HepG2 (cell line): ENCODE results near the gene IFT88. TPM values are rescaled to one million over a fixed set of nuclear protein-coding genes. Genes with fewer than 3 reads are reported as not detected.

Experiments
- ATAC-seq: fragments of 200-7000 bp; cut with Tn5 transposase; 3 replicates; pipeline ENCODE4 v1.9.1; 2020; ENCODE audit warnings: mild to moderate bottlenecking, moderate library complexity
- BruUV-seq: library from RNA; stranded (reverse); fragments of 400-500 nt; replicated peaks from 2 replicates; lab custom pipeline; 2021; lab: Mats Ljungman, UMichigan
- CTCF ChIA-PET: fragments of 300-600 bp; formaldehyde crosslinking; extraction: SDS; loops from one replicate; lab custom pipeline; 2021; ENCODE audit warnings: low total read pairs, inconsistent platforms, low intra/inter-chr PET ratio; lab: Yijun Ruan, JAX
- POLR2A ChIA-PET: fragments of 350-600 bp; sonication (Branson Sonifier 250); formaldehyde crosslinking; loops from one replicate; lab custom pipeline; 2020; ENCODE audit warnings: antibody characterized with exemption, inconsistent platforms; lab: Yijun Ruan, JAX
- DNase-seq: peaks from one replicate; pipeline ENCODE4 v3.0.0-alpha.2; 2015; ENCODE audit warnings: low spot score
- FAIRE-seq: peaks from 3 replicates; lab custom pipeline; 2011; peaks lifted over from hg19 to GRCh38; lab: Jason Lieb, UNC
- H2AFZ ChIP-seq: one replicate; pipeline ENCODE4 v1.6.1; 2011; ENCODE audit warnings: low read length, inconsistent platforms
- H3K27ac ChIP-seq: fragments of 300-600 bp; 3 replicates; pipeline ENCODE4 v1.8.0; 2011; ENCODE audit warnings: mixed run types, mild to moderate bottlenecking, mixed read lengths, low read length, inconsistent platforms; ENCODE audit not compliant: insufficient read depth; ENCODE audit errors: extremely low read length
- H3K27me3 ChIP-seq, 2 experiments: fragments of 200-600 bp in 1 of 2; 2 replicates in 1 of 2; 3 replicates in 1 of 2; pipeline versions ENCODE4 v1.6.0 to v1.8.0; 2011; ENCODE audit warnings: low read length in 2 of 2, mild to moderate bottlenecking in 2 of 2, moderate library complexity in 2 of 2, inconsistent platforms in 1 of 2; ENCODE audit not compliant: insufficient read depth in 2 of 2, control insufficient read depth in 1 of 2
- H3K36me3 ChIP-seq, 2 experiments: fragments of 200-600 bp in 1 of 2; replicated peaks in 1 of 2; 2 replicates in 1 of 2; 3 replicates in 1 of 2; pipeline versions ENCODE4 v1.5.1 to v1.8.0; 2011; ENCODE audit warnings: low read length in 2 of 2, inconsistent platforms in 1 of 2; ENCODE audit not compliant: insufficient read depth in 2 of 2, control insufficient read depth in 1 of 2
- H3K4me1 ChIP-seq: 2 replicates; pipeline ENCODE4 v1.5.1; 2012; ENCODE audit warnings: low read length, inconsistent platforms; ENCODE audit not compliant: insufficient read depth
- H3K4me2 ChIP-seq: 2 replicates; pipeline ENCODE4 v1.6.0; 2011; ENCODE audit warnings: low read depth, low read length, inconsistent platforms
- H3K4me3 ChIP-seq, 3 experiments: fragments of 200-600 bp in 1 of 3; sonication (generic), shearing (Covaris generic) in 1 of 3; replicated peaks in 1 of 3; 2 replicates each; pipeline ENCODE4 v1.5.1; 2011 to 2016; ENCODE audit warnings: low read length in 3 of 3, inconsistent platforms in 2 of 3, low read depth in 2 of 3, mild to moderate bottlenecking in 2 of 3, control low read depth in 1 of 3, mixed read lengths in 1 of 3; ENCODE audit not compliant: insufficient read depth in 1 of 3
- H3K79me2 ChIP-seq: one replicate; pipeline ENCODE4 v1.6.1; 2011; ENCODE audit warnings: low read length, inconsistent platforms; ENCODE audit not compliant: insufficient read depth
- H3K9ac ChIP-seq: 2 replicates; pipeline ENCODE4 v1.6.0; 2011; ENCODE audit warnings: mild to moderate bottlenecking, low read depth, low read length, inconsistent platforms; ENCODE audit not compliant: insufficient read depth
- H3K9me3 ChIP-seq: 2 replicates; pipeline ENCODE4 v1.5.1; 2012; ENCODE audit warnings: mild to moderate bottlenecking, low read length
- H4K20me1 ChIP-seq: 2 replicates; pipeline ENCODE4 v1.6.0; 2011; ENCODE audit warnings: inconsistent platforms, mild to moderate bottlenecking, low read length, moderate library complexity; ENCODE audit not compliant: insufficient read depth
- BORCS8-MEF2B ChIP-seq: sonication (generic); formaldehyde crosslinking; IDR thresholded peaks from 2 replicates; pipeline ENCODE4 v1.8.0; 2022; ENCODE audit warnings: mild to moderate bottlenecking, missing genetic modification reagents
- CHCHD3 ChIP-seq: sonication (generic); formaldehyde crosslinking; IDR thresholded peaks from 2 replicates; pipeline ENCODE4 v1.8.0; 2022; ENCODE audit warnings: mild to moderate bottlenecking, missing genetic modification reagents, moderate library complexity
- KDM5B ChIP-seq: sonication (generic); formaldehyde crosslinking; IDR thresholded peaks from 2 replicates; pipeline ENCODE4 v1.4.0; 2020; ENCODE audit warnings: missing genetic modification reagents, mild to moderate bottlenecking, borderline replicate concordance
- PLSCR1 ChIP-seq: sonication (generic); formaldehyde crosslinking; IDR thresholded peaks from 2 replicates; pipeline ENCODE4 v1.5.0; 2020; ENCODE audit warnings: missing genetic modification reagents, mild to moderate bottlenecking, borderline replicate concordance
- TFAP4 ChIP-seq: sonication (generic); IDR thresholded peaks from 2 replicates; pipeline ENCODE4 v1.6.1; 2016; ENCODE audit warnings: low read depth, borderline replicate concordance
- ZNF33B ChIP-seq: sonication (generic); formaldehyde crosslinking; IDR thresholded peaks from 2 replicates; pipeline ENCODE4 v1.5.1; 2020; ENCODE audit warnings: mild to moderate bottlenecking, missing genetic modification reagents
- ZNF446 ChIP-seq: sonication (generic); formaldehyde crosslinking; IDR thresholded peaks from 2 replicates; pipeline ENCODE4 v1.5.0; 2020; ENCODE audit warnings: mild to moderate bottlenecking, missing genetic modification reagents
- ZNF562 ChIP-seq: sonication (generic); formaldehyde crosslinking; IDR thresholded peaks from 2 replicates; pipeline ENCODE4 v1.8.0; 2022; ENCODE audit warnings: missing genetic modification reagents, borderline replicate concordance
- ZNF784 ChIP-seq: sonication (generic); formaldehyde crosslinking; IDR thresholded peaks from 2 replicates; pipeline ENCODE4 v1.5.1; 2020; ENCODE audit warnings: missing genetic modification reagents, mild to moderate bottlenecking, borderline replicate concordance
- WGBS: methylation state at CpG from one replicate; pipeline ENCODE4 v1.1.6; 2017; ENCODE audit warnings: low lambda C conversion rate; 5-methylcytosine and 5-hydroxymethylcytosine counted together
- in situ Hi-C: cut with HindIII; loops from 2 replicates; pipeline ENCODE4 v1.10.0; 2017; ENCODE audit warnings: low pct_unique_long_range_greater_than_20kb; ENCODE audit not compliant: extremely low pct_ligation_motif_present
- intact Hi-C: fragments of 100-400 bp; cut with micrococcal nuclease; formaldehyde crosslinking; loops from one replicate; pipeline ENCODE4 v1.10.0; 2022; ENCODE audit not compliant: unreplicated experiment
- polyA plus RNA-seq, 8 experiments: library from polyadenylated mRNA; depleted of rRNA in 3 of 8; stranded (reverse) in 7 of 8; unstranded in 1 of 8; fragments of >200 nt; fragmentation: Illumina TruSeq in 4 of 8; extraction: Trizol in 4 of 8; gene quantifications; 2 replicates each; pipeline versions ENCODE4 v1.2.1 to v1.2.3, GENCODE V29; 2011 to 2016; ENCODE audit warnings: low read depth in 4 of 8, missing spikeins in 1 of 8, mixed read lengths in 1 of 8; ENCODE audit not compliant: insufficient read depth in 1 of 8
- total RNA-seq, 5 experiments: library from RNA; depleted of rRNA; stranded (reverse); fragments of >200 nt; fragmentation: Illumina TruSeq; extraction: Trizol; gene quantifications; 2 replicates each; pipeline ENCODE4 v1.2.3, GENCODE V29; 2016; ENCODE audit warnings: low read depth in 1 of 5

IFT88 gene
- total and polyA plus RNA-seq, 2 of the 13 experiments (the other 11 are each of a cell fraction or from before 2014, with no cell fraction given), result 8.4 to 19.9 TPM

- no peak overlapping the region for H3K27ac ChIP-seq
- no peak for TF ChIP-seq KDM5B (CRISPR knock-in tag)
- no peak for TF ChIP-seq TFAP4
- TF ChIP-seq ZNF784 (CRISPR knock-in tag), result no peak
- no peak for TF ChIP-seq ZNF562 (CRISPR knock-in tag)
- no peak for TF ChIP-seq ZNF33B
- no peak for TF ChIP-seq BORCS8-MEF2B (CRISPR knock-in tag)
- no peak for TF ChIP-seq ZNF446
- no peak for TF ChIP-seq CHCHD3
- no peak for TF ChIP-seq PLSCR1
- FAIRE-seq, result no peak
- H3K79me2 ChIP-seq, result no peaks in the 10 kb centered on the region
- 100% methylated on average over 1 of the region's 1 CpG for WGBS
- H3K27me3 ChIP-seq, result no peaks in the 10 kb centered on the region
- H3K4me1 ChIP-seq, result no peaks in the 10 kb centered on the region
- H3K9ac ChIP-seq, result no peak overlapping the region
- no peak for DNase-seq
- peaks cover 0 to 1% of the 10 kb centered on the region in 2 experiments; a peak in 3 of 5 replicates for H3K36me3 ChIP-seq
- POLR2A ChIA-PET, result no interaction called here
- in situ Hi-C loops, result no loop called here
- H3K4me2 ChIP-seq, result no peak overlapping the region
- no peak overlapping the region for H3K4me3 ChIP-seq
- CTCF ChIA-PET, result no interaction called here
- no TSS peak for BruUV-seq
- H2AFZ ChIP-seq, result no peak overlapping the region
- no peaks in the 10 kb centered on the region for H3K9me3 ChIP-seq
- intact Hi-C loops, result no loop called here
- no peak for ATAC-seq
- no peaks in the 10 kb centered on the region for H4K20me1 ChIP-seq
Measured at GRCh38 chr13:20636079-20636478, 69.1 kb downstream of the IFT88 start.
